K562 (cell line): ENCODE data around the gene ADAM23. TPM values are rescaled to one million over a fixed set of nuclear protein-coding genes. Genes with fewer than 3 reads are reported as not detected.
A peak's percentile ranks its signal among the peaks of the same experiment; 100 is the strongest.

Experiments
- ATAC-seq: fragments of 200-7000 bp; cut with Tn5 transposase; 3 replicates; pipeline ENCODE4 v1.9.1; 2020; ENCODE audit warnings: moderate library complexity
- BruUV-seq: library from RNA; stranded (reverse); fragments of 400-500 nt; replicated peaks from 2 replicates; lab custom pipeline; 2021; lab: Mats Ljungman, UMichigan
- CTCF ChIA-PET: fragments of 300-600 bp; formaldehyde crosslinking; extraction: SDS; loops from one replicate; lab custom pipeline; 2021; ENCODE audit warnings: low intra/inter-chr PET ratio; lab: Yijun Ruan, JAX
- POLR2A ChIA-PET: fragments of 300-600, 350-650 bp; sonication (Branson Sonifier 250); formaldehyde crosslinking; extraction: SDS; loops from one replicate; lab custom pipeline; 2021; ENCODE audit warnings: antibody characterized with exemption, inconsistent platforms; lab: Yijun Ruan, JAX
- DNase-seq, 4 experiments: peaks; one replicate each; pipeline versions ENCODE4 v3.0.0 to v3.0.0-alpha.2; 2011 to 2018; ENCODE audit warnings: low spot score in 3 of 4, mixed read lengths in 3 of 4; ENCODE audit errors: extremely low read depth in 1 of 4
- FAIRE-seq: peaks from 2 replicates; lab custom pipeline; 2011; peaks lifted over from hg19 to GRCh38; lab: Jason Lieb, UNC
- H2AFZ ChIP-seq: 2 replicates; pipeline ENCODE4 v1.6.0; 2011; ENCODE audit warnings: low read depth, low read length, control low read depth, inconsistent platforms
- H3K27ac ChIP-seq: fragments of 200-600 bp; 3 replicates; pipeline ENCODE4 v1.8.0; 2011; ENCODE audit warnings: low read depth, mild to moderate bottlenecking, control low read depth, inconsistent platforms, low read length, moderate library complexity, mixed read lengths; ENCODE audit errors: extremely low read depth
- H3K27me3 ChIP-seq, 2 experiments: fragments of 300-600 bp in 1 of 2; 2 replicates in 1 of 2; 3 replicates in 1 of 2; pipeline versions ENCODE4 v1.6.0 to v1.8.0; 2011; ENCODE audit warnings: inconsistent platforms in 2 of 2, low read length in 2 of 2, mild to moderate bottlenecking in 1 of 2, mixed read lengths in 1 of 2, moderate library complexity in 1 of 2; ENCODE audit not compliant: control insufficient read depth in 2 of 2, insufficient read depth in 2 of 2
- H3K36me3 ChIP-seq: fragments of 300-600 bp; 3 replicates; pipeline ENCODE4 v1.8.0; 2011; ENCODE audit warnings: mild to moderate bottlenecking, low read length, inconsistent platforms; ENCODE audit not compliant: control insufficient read depth, insufficient read depth
- H3K4me1 ChIP-seq, 2 experiments: fragments of 200-600 bp in 1 of 2; replicated peaks in 1 of 2; 2 replicates in 1 of 2; 3 replicates in 1 of 2; pipeline versions ENCODE4 v1.5.1 to v1.8.0; 2011; ENCODE audit warnings: inconsistent platforms in 2 of 2, low read length in 2 of 2, mild to moderate bottlenecking in 1 of 2, mixed read lengths in 1 of 2, moderate library complexity in 1 of 2; ENCODE audit not compliant: control insufficient read depth in 2 of 2, insufficient read depth in 2 of 2
- H3K4me2 ChIP-seq: 2 replicates; pipeline ENCODE4 v1.6.1; 2011; ENCODE audit warnings: low read length, control low read depth, inconsistent platforms, mixed read lengths; ENCODE audit not compliant: insufficient read depth
- H3K4me3 ChIP-seq: fragments of 200-600 bp; sonication (generic), shearing (Covaris generic); 2 replicates; pipeline ENCODE4 v1.5.1; 2016; ENCODE audit warnings: control low read depth, inconsistent platforms
- H3K79me2 ChIP-seq: fragments of 200-600 bp; 3 replicates; pipeline ENCODE4 v1.8.0; 2011; ENCODE audit warnings: low read length, inconsistent platforms; ENCODE audit not compliant: control insufficient read depth, insufficient read depth
- H3K9ac ChIP-seq, 2 experiments: 2 replicates each; pipeline versions ENCODE4 v1.6.0 to v1.6.1; 2011; ENCODE audit warnings: low read depth in 2 of 2, low read length in 2 of 2, control low read depth in 1 of 2, inconsistent platforms in 1 of 2, mild to moderate bottlenecking in 1 of 2, mixed read lengths in 1 of 2; ENCODE audit not compliant: insufficient read depth in 1 of 2
- H3K9me1 ChIP-seq: one replicate; pipeline ENCODE4 v1.6.0; 2011; ENCODE audit warnings: inconsistent platforms, mild to moderate bottlenecking, low read length, moderate library complexity; ENCODE audit not compliant: control insufficient read depth, insufficient read depth
- H3K9me3 ChIP-seq: replicated peaks from 2 replicates; pipeline ENCODE4 v1.5.1; 2011; ENCODE audit warnings: low read depth, low read length, inconsistent platforms; ENCODE audit not compliant: control insufficient read depth, insufficient read depth
- H4K20me1 ChIP-seq: replicated peaks from 2 replicates; pipeline ENCODE4 v1.6.1; 2011; ENCODE audit warnings: low read length, inconsistent platforms, mixed read lengths; ENCODE audit not compliant: control insufficient read depth, insufficient read depth
- CCNT2 ChIP-seq: IDR thresholded peaks from 2 replicates; pipeline ENCODE4 v1.6.1; 2011; ENCODE audit warnings: borderline replicate concordance, low read depth, mild to moderate bottlenecking, moderate library complexity, mixed read lengths, low read length; ENCODE audit not compliant: insufficient read length; ENCODE audit errors: extremely low read depth
- CEBPG ChIP-seq, 3 experiments: fragments of 200-800 bp in 1 of 3; sonication (Bioruptor generic) in 1 of 3; sonication (generic) in 1 of 3; formaldehyde crosslinking in 1 of 3; IDR thresholded peaks in 2 of 3; conservative IDR thresholded peaks in 1 of 3; 2 replicates each; pipeline versions ENCODE4 v1.6.1 to v1.8.0; 2016 to 2022; ENCODE audit warnings: missing compliant biosample characterization in 2 of 3, missing genetic modification characterization in 2 of 3, mild to moderate bottlenecking in 1 of 3, missing genetic modification reagents in 1 of 3
- FOXM1 ChIP-seq, 2 experiments: fragments of 450-650 bp in 1 of 2; sonication (generic) in 1 of 2; formaldehyde crosslinking in 1 of 2; IDR thresholded peaks; 2 replicates each; pipeline versions ENCODE4 v1.6.1 to v1.9.0; 2017 to 2022; ENCODE audit warnings: low read depth in 2 of 2, mild to moderate bottlenecking in 2 of 2, missing genetic modification reagents in 1 of 2, moderate library complexity in 1 of 2
- TAL1 ChIP-seq: fragments of 450-650 bp; IDR thresholded peaks from 2 replicates; pipeline ENCODE4 v1.6.1; 2016; ENCODE audit warnings: mild to moderate bottlenecking
- TFAM ChIP-seq: fragments of 250-450 bp; sonication (Bioruptor Pico); conservative IDR thresholded peaks from 2 replicates; pipeline ENCODE4 v1.5.0; 2021; ENCODE audit warnings: mild to moderate bottlenecking, moderate library complexity
- WGBS: fragments of 100-300 bp; shearing (Covaris generic); methylation state at CpG from one replicate; pipeline ENCODE4 v1.1.6; 2016; ENCODE audit warnings: low coverage, mixed read lengths; ENCODE audit not compliant: insufficient coverage; ENCODE audit errors: missing lambda C conversion rate; 5-methylcytosine and 5-hydroxymethylcytosine counted together
- in situ Hi-C: fragments of 300-500 bp; cut with MboI; formaldehyde crosslinking; loops from 4 replicates; pipeline ENCODE4 v1.15.0; 2018; ENCODE audit warnings: inconsistent platforms, mixed read lengths
- intact Hi-C: fragments of 100-400 bp; cut with micrococcal nuclease; formaldehyde crosslinking; loops from 2 replicates; pipeline ENCODE4 v1.14.2; 2022
- polyA plus RNA-seq, 8 experiments: library from polyadenylated mRNA; depleted of rRNA in 4 of 8; stranded (reverse) in 5 of 8; unstranded in 3 of 8; fragments of >200 nt; fragmentation: Nextera tagmentation in 2 of 8; fragmentation: Illumina TruSeq in 1 of 8; extraction: Ambion mirVana in 2 of 8; extraction: Trizol in 1 of 8; gene quantifications; 2 replicates each; pipeline versions ENCODE4 v1.2.1 to v1.2.3, GENCODE V29; 2011 to 2014; ENCODE audit warnings: inconsistent platforms in 1 of 8, missing spikeins in 1 of 8
- total RNA-seq, 7 experiments: library from RNA; depleted of rRNA in 6 of 7; stranded (reverse); fragments of >200 nt in 6 of 7; fragmentation: Illumina TruSeq in 2 of 7; extraction: Trizol in 2 of 7; gene quantifications; 2 replicates each; pipeline versions ENCODE4 v1.2.1 to v1.2.3, GENCODE V29; 2011 to 2021; ENCODE audit warnings: low replicate concordance in 1 of 7
- TF ChIP-seq, protein P1 (sequence below): fragments of 450-650 bp; formaldehyde crosslinking; IDR thresholded peaks from 2 replicates; pipeline ENCODE4 v1.4.0; 2020; ENCODE audit warnings: mild to moderate bottlenecking, moderate library complexity

ADAM23 gene
- total and polyA plus RNA-seq, 9 of the 15 experiments (the other 6 are each of a cell fraction or from before 2014, with no cell fraction given): 0.02 TPM; not detected in 8

DNA sequence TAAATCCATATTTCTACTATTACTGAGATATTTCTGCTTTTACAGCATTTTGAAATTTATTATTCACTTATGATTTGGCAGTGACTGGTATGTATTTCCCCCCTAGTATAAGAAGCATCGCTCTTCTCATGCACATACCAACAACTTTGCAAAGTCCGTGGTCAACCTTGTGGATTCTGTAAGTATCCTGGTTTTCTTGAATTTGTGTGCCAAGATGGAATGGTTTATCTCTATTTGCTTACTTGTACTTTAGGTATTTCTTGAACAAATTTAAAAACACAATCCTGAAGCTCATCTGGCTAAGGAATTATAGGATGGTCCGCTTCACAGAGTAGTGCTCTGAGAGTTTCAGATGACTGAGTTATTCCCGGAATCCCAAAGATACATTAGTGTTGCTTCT, 114.0 kb downstream of the ADAM23 start (continued):
- TF ChIP-seq, protein P1, sequence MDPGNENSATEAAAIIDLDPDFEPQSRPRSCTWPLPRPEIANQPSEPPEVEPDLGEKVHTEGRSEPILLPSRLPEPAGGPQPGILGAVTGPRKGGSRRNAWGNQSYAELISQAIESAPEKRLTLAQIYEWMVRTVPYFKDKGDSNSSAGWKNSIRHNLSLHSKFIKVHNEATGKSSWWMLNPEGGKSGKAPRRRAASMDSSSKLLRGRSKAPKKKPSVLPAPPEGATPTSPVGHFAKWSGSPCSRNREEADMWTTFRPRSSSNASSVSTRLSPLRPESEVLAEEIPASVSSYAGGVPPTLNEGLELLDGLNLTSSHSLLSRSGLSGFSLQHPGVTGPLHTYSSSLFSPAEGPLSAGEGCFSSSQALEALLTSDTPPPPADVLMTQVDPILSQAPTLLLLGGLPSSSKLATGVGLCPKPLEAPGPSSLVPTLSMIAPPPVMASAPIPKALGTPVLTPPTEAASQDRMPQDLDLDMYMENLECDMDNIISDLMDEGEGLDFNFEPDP (CRISPR knock-in tag): no peak

DNA sequence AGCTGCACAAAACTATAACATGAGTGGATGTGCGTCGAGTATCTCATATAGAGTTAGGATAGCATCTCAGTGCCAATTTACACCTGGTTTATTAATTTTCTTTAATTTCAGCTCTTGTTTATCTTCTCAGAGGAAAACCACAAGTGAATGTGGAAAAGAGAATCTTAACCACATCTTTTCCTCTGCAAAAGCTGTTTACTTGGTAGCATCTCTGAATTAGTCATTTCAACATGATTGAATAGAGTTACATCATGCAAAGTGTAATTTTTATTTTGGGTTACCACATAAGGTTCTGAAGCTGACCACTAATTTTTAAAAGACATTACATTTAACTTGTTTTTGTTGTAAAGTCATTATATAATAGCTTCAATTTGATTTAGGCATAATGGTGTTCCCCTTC, 115.2 kb downstream of the ADAM23 start:
- Histone ChIP-seq H3K9me3 (no peaks in the 10 kb centered on the region), H3K79me2 (no peaks in the 10 kb centered on the region), H3K9me1 (no peaks in the 10 kb centered on the region), H3K4me2 (no peak overlapping the region), H4K20me1 (no peaks in the 10 kb centered on the region), H2AFZ (no peak overlapping the region), H3K36me3 (no peaks in the 10 kb centered on the region), H3K27ac (no peak overlapping the region), H3K4me3 (no peak overlapping the region), H3K9ac (no peak overlapping the region), H3K4me1 (no peaks in the 10 kb centered on the region), H3K27me3 (no peaks in the 10 kb centered on the region)
- intact Hi-C loops: loop anchor here (5.0 to 10.0 kb wide), 2 partner anchors 166 to 916 kb away; no protein-coding TSS in a partner anchor
- ChIA-PET POLR2A (interaction anchor here (0.8 kb wide), 1 partner anchor 11 kb away, joined by 3 read pairs; no protein-coding TSS in a partner anchor), CTCF (no interaction called here)
- in situ Hi-C loops: loop anchor here (25.0 kb wide), 1 partner anchor 904 kb away; no protein-coding TSS in a partner anchor
- BruUV-seq: no TSS peak
- ATAC-seq (no peak), DNase-seq (no peak), FAIRE-seq (no peak)
- TF ChIP-seq CCNT2: no peak
- TF ChIP-seq CEBPG (CRISPR knock-in tag; IDR thresholded peaks at IDR 0.05): no peak
- TF ChIP-seq CEBPG (tag; conservative IDR thresholded peaks at IDR 0.05 in 1 of 2, IDR thresholded peaks at IDR 0.05 in 1 of 2): peak in 1 of 2 experiments; percentile 77; a peak in 2 of 4 replicates
- TF ChIP-seq TFAM: no peak
- no peak for TF ChIP-seq TAL1
- no peak for TF ChIP-seq FOXM1 (IDR thresholded peaks at IDR 0.05; ENCODE audit: low read depth)
- no peak for TF ChIP-seq FOXM1 (CRISPR knock-in tag; IDR thresholded peaks at IDR 0.05; ENCODE audit: low read depth)
- 0% methylated on average over 2 of the region's 2 CpGs for WGBS
